Lower lobe of right lung (tissue), 2 donors: ENCODE measurements around the gene SLC30A3. TPM values are rescaled to one million over a fixed set of nuclear protein-coding genes. Genes with fewer than 3 reads are reported as not detected.

ENCODE experiments used
- ATAC-seq, 2 donors: fragments of 200-7000 bp; cut with Tn5 transposase; one replicate each; pipeline ENCODE4 v1.9.1; 2020 to 2022; ENCODE audit warnings: mild to moderate bottlenecking in 2 of 2, moderate library complexity in 2 of 2
- DNase-seq: peaks from one replicate; pipeline ENCODE4 v3.0.0-alpha.2; 2020
- H3K27ac ChIP-seq: fragments of 200-600 bp; one replicate; pipeline ENCODE4 v1.8.0; 2022
- H3K27me3 ChIP-seq: fragments of 200-600 bp; one replicate; pipeline ENCODE4 v1.8.0; 2022; ENCODE audit warnings: low read depth
- H3K36me3 ChIP-seq: fragments of 200-600 bp; one replicate; pipeline ENCODE4 v1.8.0; 2022; ENCODE audit warnings: mild to moderate bottlenecking
- H3K4me1 ChIP-seq: fragments of 200-600 bp; one replicate; pipeline ENCODE4 v1.8.0; 2022
- H3K4me3 ChIP-seq: fragments of 200-600 bp; one replicate; pipeline ENCODE4 v1.8.0; 2022; ENCODE audit warnings: mild to moderate bottlenecking
- H3K9me3 ChIP-seq: fragments of 200-600 bp; one replicate; pipeline ENCODE4 v1.8.0; 2022
- intact Hi-C: fragments of 100-400 bp; cut with DNase I; formaldehyde crosslinking; loops from one replicate; pipeline ENCODE4 v1.11.0; 2022
- total RNA-seq: library from RNA; stranded (reverse); fragmentation: NEBNext Ultra II Directional; extraction: Animal tissue kit (Norgen Biotek cat#: 25700); gene quantifications from one replicate; pipeline ENCODE4 v1.2.1, GENCODE V29; 2021
- TF ChIP-seq, protein P1 (sequence below): fragments of 200-600 bp; IDR thresholded peaks from one replicate; pipeline ENCODE4 v1.8.0; 2022; ENCODE audit warnings: antibody characterized with exemption, mild to moderate bottlenecking
- donor health status: DM: no; HTN: yes; CAD: no; lungs with severe emphysema.

Gene SLC30A3
- total RNA-seq, 1 donor from 2014 or later = 0.80 TPM

DNA sequence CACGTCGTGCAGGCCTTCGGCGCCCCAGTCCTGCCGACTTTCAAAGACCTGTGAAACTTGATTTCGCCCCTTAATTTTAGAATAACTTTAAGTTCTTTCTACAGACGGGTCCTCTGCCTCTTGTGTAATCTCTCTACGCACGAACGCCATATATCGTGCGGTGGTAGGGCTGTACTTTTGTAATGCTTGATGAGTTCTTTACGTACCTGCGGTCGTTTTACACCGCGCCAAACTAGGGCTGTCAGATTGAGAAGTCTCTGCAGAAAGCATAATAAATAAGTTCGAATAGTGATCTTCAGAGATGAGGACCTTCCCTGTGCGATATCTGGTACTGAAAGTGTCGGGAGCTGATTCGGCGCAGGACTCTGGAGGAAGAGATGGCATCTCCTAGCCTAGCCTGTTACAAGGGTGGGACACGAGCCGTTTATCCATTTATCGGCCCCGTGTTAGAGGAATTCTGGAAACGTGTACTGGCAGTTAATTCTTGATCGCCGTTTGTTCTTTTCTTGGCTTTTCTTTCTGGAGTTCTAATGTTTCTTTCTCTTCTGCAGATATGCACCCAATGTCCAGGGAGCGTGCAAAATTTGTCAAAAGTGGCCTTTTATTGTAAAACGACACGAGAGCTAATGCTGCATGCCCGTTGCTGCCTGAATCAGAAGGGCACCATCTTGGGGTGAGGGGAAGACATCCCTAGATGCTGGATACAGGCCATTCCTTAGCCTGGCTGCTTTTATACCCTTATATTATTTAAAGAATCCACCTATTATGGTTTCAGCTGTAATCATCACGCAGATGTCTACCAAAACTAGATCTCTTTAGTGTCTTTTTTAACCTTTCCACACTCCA lies 50.0 kb downstream of the SLC30A3 start:
- H3K4me1 ChIP-seq = peaks cover 26% of the 10 kb centered on the region
- peak overlapping the region; percentile 87 for H3K4me3 ChIP-seq
- H3K27ac ChIP-seq = peak overlapping the region; percentile 100
- H3K27me3 ChIP-seq = no peaks in the 10 kb centered on the region
- H3K36me3 ChIP-seq = peaks cover 31% of the 10 kb centered on the region
- no peaks in the 10 kb centered on the region for H3K9me3 ChIP-seq
- intact Hi-C loops = no loop called here
- DNase-seq = no peak
- TF ChIP-seq, protein P1, sequence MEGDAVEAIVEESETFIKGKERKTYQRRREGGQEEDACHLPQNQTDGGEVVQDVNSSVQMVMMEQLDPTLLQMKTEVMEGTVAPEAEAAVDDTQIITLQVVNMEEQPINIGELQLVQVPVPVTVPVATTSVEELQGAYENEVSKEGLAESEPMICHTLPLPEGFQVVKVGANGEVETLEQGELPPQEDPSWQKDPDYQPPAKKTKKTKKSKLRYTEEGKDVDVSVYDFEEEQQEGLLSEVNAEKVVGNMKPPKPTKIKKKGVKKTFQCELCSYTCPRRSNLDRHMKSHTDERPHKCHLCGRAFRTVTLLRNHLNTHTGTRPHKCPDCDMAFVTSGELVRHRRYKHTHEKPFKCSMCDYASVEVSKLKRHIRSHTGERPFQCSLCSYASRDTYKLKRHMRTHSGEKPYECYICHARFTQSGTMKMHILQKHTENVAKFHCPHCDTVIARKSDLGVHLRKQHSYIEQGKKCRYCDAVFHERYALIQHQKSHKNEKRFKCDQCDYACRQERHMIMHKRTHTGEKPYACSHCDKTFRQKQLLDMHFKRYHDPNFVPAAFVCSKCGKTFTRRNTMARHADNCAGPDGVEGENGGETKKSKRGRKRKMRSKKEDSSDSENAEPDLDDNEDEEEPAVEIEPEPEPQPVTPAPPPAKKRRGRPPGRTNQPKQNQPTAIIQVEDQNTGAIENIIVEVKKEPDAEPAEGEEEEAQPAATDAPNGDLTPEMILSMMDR = no peak
- peak; percentile 31 to 37 for ATAC-seq

DNA sequence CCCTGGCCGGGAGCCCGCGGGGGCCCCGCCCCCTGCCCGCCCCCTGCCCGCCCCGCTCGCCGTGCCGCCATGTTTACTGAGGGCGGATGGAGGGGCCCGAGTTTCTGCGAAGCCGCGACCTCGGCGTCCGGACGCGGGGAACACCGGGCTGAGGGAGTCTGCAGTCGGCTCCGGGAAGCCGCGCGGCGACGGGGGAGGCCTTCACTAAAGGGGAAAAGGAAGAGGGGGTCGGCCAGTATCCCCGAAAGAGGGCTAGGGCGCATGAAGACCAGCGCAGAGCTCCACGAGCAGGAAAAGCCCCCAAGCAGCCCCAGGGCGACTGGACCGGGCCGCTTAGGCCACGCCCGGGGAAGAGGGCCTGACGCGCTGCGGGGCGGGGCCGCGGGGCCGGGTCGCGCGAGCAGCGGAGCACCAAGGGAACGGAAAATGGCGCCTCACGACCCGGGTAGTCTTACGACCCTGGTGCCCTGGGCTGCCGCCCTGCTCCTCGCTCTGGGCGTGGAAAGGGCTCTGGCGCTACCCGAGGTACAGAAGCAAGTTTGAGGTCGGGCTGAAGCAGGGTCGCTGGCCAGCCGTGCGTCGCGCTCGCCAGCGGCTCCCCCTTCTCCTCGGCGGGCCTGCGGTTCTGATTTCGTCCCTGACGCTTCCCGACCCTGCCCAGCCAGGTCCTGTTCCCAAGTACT lies 50.8 kb downstream of the SLC30A3 start, which contains the start of the genes ATRAID and SLC5A6:
Gene ATRAID (plus strand): TSS at position 99 of the 683 bp plus-strand sequence. CDS start 328 bp downstream, at position 427.
Gene SLC5A6 (minus strand): TSS at position 326 of the 683 bp plus-strand sequence. CDS start 4,618 bp downstream, outside the sequence.
- peaks cover 39% of the 10 kb centered on the region for H3K36me3 ChIP-seq
- ATAC-seq = peak; percentile 98 to 99
- TF ChIP-seq, protein P1 = no peak
- peak within 1 kb of the TSS; percentile 100 for H3K27ac ChIP-seq
- intact Hi-C loops = no loop called here
- no peaks in the 10 kb centered on the region for H3K27me3 ChIP-seq
- no peaks in the 10 kb centered on the region for H3K9me3 ChIP-seq
- H3K4me1 ChIP-seq = peaks cover 23% of the 10 kb centered on the region
- peak within 1 kb of the TSS; percentile 87 for H3K4me3 ChIP-seq
- DNase-seq = peak; percentile 93

DNA sequence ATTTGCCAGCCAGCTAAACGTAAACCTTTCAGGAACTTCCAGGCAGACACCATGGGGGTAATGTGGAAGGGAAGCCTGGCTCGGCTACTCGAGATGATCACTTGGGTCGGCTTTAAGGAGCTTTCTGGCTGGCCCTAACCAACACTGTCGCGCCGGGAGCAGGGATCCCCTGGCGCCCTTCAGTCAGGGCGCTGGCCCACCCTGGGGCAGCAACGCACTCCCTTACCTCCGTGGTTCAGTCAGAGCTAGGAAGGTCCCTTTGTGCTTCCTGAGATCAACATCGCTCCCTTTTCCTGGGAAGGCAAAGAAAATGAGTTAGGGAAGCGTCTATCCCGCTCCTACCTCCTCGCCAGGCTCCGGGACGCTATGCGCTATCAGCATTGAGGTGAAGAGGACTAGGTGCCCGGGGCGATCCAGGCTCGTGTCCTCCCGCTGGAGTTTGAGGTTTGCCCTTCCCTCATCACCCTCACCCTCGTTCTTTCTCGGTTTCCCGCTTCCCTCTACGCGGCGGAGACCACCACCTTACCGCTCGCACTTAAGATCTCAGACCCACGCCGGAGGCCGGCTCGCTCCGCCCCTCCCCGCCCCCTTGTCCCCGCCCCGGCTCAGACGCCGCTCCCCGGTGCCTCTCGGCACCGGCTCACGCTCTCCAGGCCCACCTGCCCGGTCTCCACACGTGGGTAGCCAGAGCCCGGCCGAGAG lies 51.5 kb downstream of the SLC30A3 start:
- Histone ChIP-seq H3K27ac (peak overlapping the region; percentile 100), H3K27me3 (no peaks in the 10 kb centered on the region), H3K4me1 (peaks cover 17% of the 10 kb centered on the region), H3K9me3 (no peaks in the 10 kb centered on the region), H3K4me3 (peak overlapping the region; percentile 87), H3K36me3 (peaks cover 46% of the 10 kb centered on the region)
- TF ChIP-seq, protein P1 = no peak
- ATAC-seq (peak; percentile 14 to 35), DNase-seq (no peak)
- intact Hi-C loops = no loop called here

DNA sequence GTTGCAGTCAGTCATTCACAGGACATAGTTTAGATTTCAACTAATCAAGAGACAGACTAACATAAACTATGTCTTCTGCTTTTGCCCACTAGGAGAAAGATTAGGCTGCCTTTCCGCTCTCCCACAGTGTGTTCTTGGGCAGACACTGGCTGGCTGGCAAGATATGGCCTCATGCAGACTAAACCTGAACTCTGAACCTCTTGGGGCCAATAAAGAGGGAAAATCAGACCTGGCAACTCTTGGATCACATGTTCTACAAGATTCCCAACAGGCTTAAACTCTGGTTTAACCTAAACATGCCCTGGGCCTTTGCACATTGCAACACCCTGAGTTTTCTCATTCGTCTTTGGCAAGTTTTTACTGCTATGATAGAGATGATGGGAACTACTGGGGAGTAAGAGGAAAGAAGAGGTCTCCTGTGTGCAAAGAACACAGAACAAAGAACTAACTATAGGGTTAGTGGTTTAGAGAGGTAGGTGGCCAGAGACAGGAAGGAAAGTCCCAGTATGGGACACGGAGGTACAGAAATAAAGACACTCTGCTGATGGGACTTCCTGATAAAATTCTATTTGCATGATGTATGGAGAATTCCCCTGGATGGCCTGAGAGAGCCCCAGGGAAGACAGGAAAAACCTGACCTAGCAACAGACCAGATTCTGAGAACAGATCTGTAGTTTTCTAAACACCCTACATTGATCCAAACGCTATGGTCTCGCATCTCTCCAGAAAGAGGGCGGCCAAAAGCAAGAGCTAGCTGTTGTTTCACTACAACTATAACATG lies 53.0 kb downstream of the SLC30A3 start:
- H3K4me3 ChIP-seq = no peak overlapping the region
- DNase-seq = no peak
- intact Hi-C loops = no loop called here
- TF ChIP-seq, protein P1 = no peak
- H3K27ac ChIP-seq = no peak overlapping the region
- peaks cover 52% of the 10 kb centered on the region for H3K36me3 ChIP-seq
- H3K9me3 ChIP-seq = no peaks in the 10 kb centered on the region
- no peak for ATAC-seq
- H3K4me1 ChIP-seq = peaks cover 17% of the 10 kb centered on the region
- H3K27me3 ChIP-seq = no peaks in the 10 kb centered on the region
